T-helper 17 cell (primary cell): ENCODE data around the gene CDH26. TPM values are rescaled to one million over a fixed set of nuclear protein-coding genes. Genes with fewer than 3 reads are reported as not detected.
"Not testable (repeated sequence)": the region's sequence is repeated elsewhere in the genome, so short reads cannot be mapped to it uniquely, and the experiment has no call there.

Source experiments
- ATAC-seq: fragments of 150-1000 bp; cut with Tn5 transposase; 2 replicates; pipeline ENCODE4 v1.10.0; 2021; ENCODE audit warnings: mild to moderate bottlenecking, moderate library complexity
- DNase-seq, 3 donors: peaks; one replicate each; pipeline versions ENCODE4 v3.0.0 to v3.0.0-alpha.2; 2020 to 2021
- H3K9me3 ChIP-seq: one replicate; pipeline ENCODE4 v1.7.0; 2013; ENCODE audit warnings: low read length, mild to moderate bottlenecking; ENCODE audit not compliant: control insufficient read depth, poor library complexity, severe bottlenecking
- H3K27ac Mint-ChIP-seq: one replicate; pipeline ENCODE4 v1.8.0; 2022; ENCODE audit warnings: mild to moderate bottlenecking, moderate library complexity, mixed read lengths
- H3K27me3 Mint-ChIP-seq: one replicate; pipeline ENCODE4 v1.8.0; 2022; ENCODE audit warnings: mixed read lengths
- H3K36me3 Mint-ChIP-seq: one replicate; pipeline ENCODE4 v1.8.0; 2022; ENCODE audit warnings: low read depth, mixed read lengths
- H3K4me1 Mint-ChIP-seq: one replicate; pipeline ENCODE4 v1.8.0; 2022; ENCODE audit warnings: mild to moderate bottlenecking, mixed read lengths
- H3K4me3 Mint-ChIP-seq: one replicate; pipeline ENCODE4 v1.8.0; 2022; ENCODE audit warnings: mild to moderate bottlenecking, moderate library complexity, mixed read lengths
- total RNA-seq, 4 donors: library from RNA in 2 of 4; stranded (reverse) in 2 of 4; gene quantifications; one replicate each; pipeline ENCODE4 v1.2.3 and lab custom pipeline; 2022 to 2026

CDH26 gene
- total RNA-seq, 2 donors from 2014 or later: 0.37 to 1.9 TPM

- no peak overlapping the region for H3K4me3 Mint-ChIP-seq
- DNase-seq (no peak), ATAC-seq (no peak)
- H3K27me3 Mint-ChIP-seq: no peaks in the 10 kb centered on the region
- no peaks in the 10 kb centered on the region for H3K9me3 ChIP-seq
- H3K36me3 Mint-ChIP-seq: no peaks in the 10 kb centered on the region
- peaks cover 9% of the 10 kb centered on the region for H3K4me1 Mint-ChIP-seq
- H3K27ac Mint-ChIP-seq: no peak overlapping the region
Measured at GRCh38 chr20:59947376-59947775, 10.8 kb upstream of the CDH26 start.

GRCh38 chr20:59948212-59948611 is 10.0 kb upstream of the CDH26 start:
- H3K4me1 Mint-ChIP-seq: peaks cover 9% of the 10 kb centered on the region
- ATAC-seq: no peak
- H3K27ac Mint-ChIP-seq: peak overlapping the region; percentile 97
- no peaks in the 10 kb centered on the region for H3K36me3 Mint-ChIP-seq
- H3K4me3 Mint-ChIP-seq: no peak overlapping the region
- DNase-seq: no peak
- no peaks in the 10 kb centered on the region for H3K9me3 ChIP-seq
- H3K27me3 Mint-ChIP-seq: no peaks in the 10 kb centered on the region

- Mint-ChIP-seq H3K4me3 (peak overlapping the region; percentile 57), H3K36me3 (no peaks in the 10 kb centered on the region), H3K4me1 (peaks cover 9% of the 10 kb centered on the region), H3K27me3 (no peaks in the 10 kb centered on the region), H3K27ac (peak overlapping the region; percentile 97)
- DNase-seq (no peak), ATAC-seq (peak; percentile 88)
- H3K9me3 ChIP-seq: no peaks in the 10 kb centered on the region
Measured at GRCh38 chr20:59948828-59949720, 9.1 kb upstream of the CDH26 start.

GRCh38 chr20:59949911-59950310 is 8.3 kb upstream of the CDH26 start:
- H3K4me1 Mint-ChIP-seq: peaks cover 9% of the 10 kb centered on the region
- no peaks in the 10 kb centered on the region for H3K36me3 Mint-ChIP-seq
- ATAC-seq (no peak), DNase-seq (no peak)
- no peaks in the 10 kb centered on the region for H3K27me3 Mint-ChIP-seq
- H3K4me3 Mint-ChIP-seq: no peak overlapping the region
- H3K9me3 ChIP-seq: no peaks in the 10 kb centered on the region
- H3K27ac Mint-ChIP-seq: no peak overlapping the region

GRCh38 chr20:59954718-59955117 is 3.5 kb upstream of the CDH26 start:
- DNase-seq (no peak), ATAC-seq (no peak)
- Mint-ChIP-seq H3K27me3 (no peaks in the 10 kb centered on the region), H3K4me3 (no peak overlapping the region), H3K27ac (no peak overlapping the region), H3K36me3 (no peaks in the 10 kb centered on the region), H3K4me1 (no peaks in the 10 kb centered on the region)
- no peaks in the 10 kb centered on the region for H3K9me3 ChIP-seq

GRCh38 chr20:59955131-59955796 is 3.0 kb upstream of the CDH26 start:
- DNase-seq: no peak
- no peaks in the 10 kb centered on the region for H3K9me3 ChIP-seq
- H3K4me3 Mint-ChIP-seq: no peak overlapping the region
- no peak overlapping the region for H3K27ac Mint-ChIP-seq
- no peaks in the 10 kb centered on the region for H3K4me1 Mint-ChIP-seq
- H3K27me3 Mint-ChIP-seq: no peaks in the 10 kb centered on the region
- H3K36me3 Mint-ChIP-seq: no peaks in the 10 kb centered on the region
- ATAC-seq: no peak

GRCh38 chr20:59957568-59957967 is 655 bp upstream of the CDH26 start:
- H3K27me3 Mint-ChIP-seq, H3K27ac Mint-ChIP-seq, ATAC-seq: not testable (repeated sequence)

GRCh38 chr20:59958626-59959025 is 403 bp downstream of the CDH26 start:
- no peaks in the 10 kb centered on the region for H3K9me3 ChIP-seq
- no peak for DNase-seq
- ATAC-seq: no peak
- H3K27me3 Mint-ChIP-seq: no peaks in the 10 kb centered on the region
- no peak overlapping the region for H3K4me3 Mint-ChIP-seq
- H3K27ac Mint-ChIP-seq: peak overlapping the region; percentile 37
- no peaks in the 10 kb centered on the region for H3K36me3 Mint-ChIP-seq
- H3K4me1 Mint-ChIP-seq: no peaks in the 10 kb centered on the region

More at GRCh38 chr20:59957568-59957967, 655 bp upstream of the CDH26 start:
- DNase-seq, H3K4me3 Mint-ChIP-seq, H3K36me3 Mint-ChIP-seq, H3K4me1 Mint-ChIP-seq, H3K9me3 ChIP-seq: not testable (repeated sequence)

GRCh38 chr20:59961423-59961822 is 3.2 kb downstream of the CDH26 start:
- DNase-seq (no peak), ATAC-seq (no peak)
- no peak overlapping the region for H3K4me3 Mint-ChIP-seq
- no peaks in the 10 kb centered on the region for H3K36me3 Mint-ChIP-seq
- H3K9me3 ChIP-seq: no peaks in the 10 kb centered on the region
- no peaks in the 10 kb centered on the region for H3K27me3 Mint-ChIP-seq
- H3K27ac Mint-ChIP-seq: no peak overlapping the region
- no peaks in the 10 kb centered on the region for H3K4me1 Mint-ChIP-seq

- no peaks in the 10 kb centered on the region for H3K9me3 ChIP-seq
- H3K4me3 Mint-ChIP-seq: no peak overlapping the region
- no peak for ATAC-seq
- H3K4me1 Mint-ChIP-seq: peaks cover 2% of the 10 kb centered on the region
- H3K36me3 Mint-ChIP-seq: no peaks in the 10 kb centered on the region
- H3K27ac Mint-ChIP-seq: no peak overlapping the region
- no peak for DNase-seq
- no peaks in the 10 kb centered on the region for H3K27me3 Mint-ChIP-seq
Measured at GRCh38 chr20:59962155-59962554, 3.9 kb downstream of the CDH26 start.

- H3K4me1 Mint-ChIP-seq: peaks cover 2% of the 10 kb centered on the region
- ATAC-seq: no peak
Measured at GRCh38 chr20:59966428-59966827, 8.2 kb downstream of the CDH26 start.

GRCh38 chr20:59971428-59971827 is 13.2 kb downstream of the CDH26 start:
- Mint-ChIP-seq H3K27me3 (no peaks in the 10 kb centered on the region), H3K4me1 (peaks cover 2% of the 10 kb centered on the region), H3K27ac (no peak overlapping the region), H3K36me3 (peaks cover 3% of the 10 kb centered on the region), H3K4me3 (no peak overlapping the region)
- ATAC-seq (no peak), DNase-seq (no peak)
- H3K9me3 ChIP-seq: no peaks in the 10 kb centered on the region

More at GRCh38 chr20:59966428-59966827, 8.2 kb downstream of the CDH26 start:
- Mint-ChIP-seq H3K4me3 (no peak overlapping the region), H3K27ac (no peak overlapping the region), H3K36me3 (no peaks in the 10 kb centered on the region), H3K27me3 (no peaks in the 10 kb centered on the region)
- no peaks in the 10 kb centered on the region for H3K9me3 ChIP-seq
- no peak for DNase-seq

- no peak overlapping the region for H3K27ac Mint-ChIP-seq
- no peaks in the 10 kb centered on the region for H3K9me3 ChIP-seq
- H3K4me3 Mint-ChIP-seq: no peak overlapping the region
- H3K4me1 Mint-ChIP-seq: peaks cover 2% of the 10 kb centered on the region
- no peak for DNase-seq
- H3K36me3 Mint-ChIP-seq: peaks cover 3% of the 10 kb centered on the region
- no peaks in the 10 kb centered on the region for H3K27me3 Mint-ChIP-seq
- no peak for ATAC-seq
Measured at GRCh38 chr20:59972037-59972801, 14.0 kb downstream of the CDH26 start.
